HCT116 (cell line): Measurements from ENCODE around the gene KLHL22. TPM values are rescaled to one million over a fixed set of nuclear protein-coding genes. Genes with fewer than 3 reads are reported as not detected.

Source experiments
- ATAC-seq: fragments of 200-7000 bp; cut with Tn5 transposase; 2 replicates; pipeline ENCODE4 v1.9.1; 2020; ENCODE audit warnings: mild to moderate bottlenecking, moderate library complexity
- BruUV-seq: library from RNA; stranded (reverse); fragments of 400-500 nt; replicated peaks from 2 replicates; lab custom pipeline; 2021; lab: Mats Ljungman, UMichigan
- CTCF ChIA-PET: fragments of 300-600 bp; sonication (Branson Sonifier 250); formaldehyde crosslinking; loops from one replicate; lab custom pipeline; 2021; ENCODE audit warnings: antibody characterized with exemption; lab: Charles Lee
- POLR2A ChIA-PET: fragments of 300-600, 350-600 bp; sonication (Branson Sonifier 250); formaldehyde crosslinking; loops from one replicate; lab custom pipeline; 2021; ENCODE audit warnings: antibody characterized with exemption; lab: Charles Lee
- RAD21 ChIA-PET, 2 experiments: fragments of 300-600 bp; sonication (Branson Sonifier 250); formaldehyde crosslinking; loops; one replicate each; lab custom pipeline; 2023; ENCODE audit warnings: low total read pairs in 2 of 2; ENCODE audit not compliant: uncharacterized antibody in 2 of 2, unreplicated experiment in 2 of 2, low non-redundant PET in 1 of 2; lab: Charles Lee
- DNase-seq: peaks from one replicate; pipeline ENCODE4 v3.0.0-alpha.2; 2010; ENCODE audit warnings: low read depth, low spot score
- H2AFZ ChIP-seq: fragments of 200-600 bp; shearing (Covaris generic), sonication (generic); 2 replicates; pipeline ENCODE4 v1.6.1; 2017; ENCODE audit warnings: low read depth, mixed run types, mixed read lengths, antibody characterized with exemption, low read length; ENCODE audit not compliant: poor library complexity, severe bottlenecking
- H3K27ac ChIP-seq: 2 replicates; pipeline ENCODE4 v1.5.1; 2012; ENCODE audit warnings: low read depth, low read length
- H3K27me3 ChIP-seq: fragments of 200-600 bp; sonication (generic); 2 replicates; pipeline ENCODE4 v1.6.1; 2016; ENCODE audit warnings: mixed run types, low read length, mixed read lengths; ENCODE audit not compliant: insufficient read depth
- H3K36me3 ChIP-seq, 2 experiments: fragments of 200-500 bp in 1 of 2; fragments of 200-600 bp in 1 of 2; sonication (Bioruptor generic) in 1 of 2; sonication (generic) in 1 of 2; 2 replicates each; pipeline versions ENCODE4 v1.5.1 to v1.6.1; 2014 to 2016; ENCODE audit warnings: low read length in 2 of 2, inconsistent platforms in 1 of 2, mixed read lengths in 1 of 2, mixed run types in 1 of 2; ENCODE audit not compliant: insufficient read depth in 2 of 2, control insufficient read depth in 1 of 2
- H3K4me1 ChIP-seq, 2 experiments: fragments of 200-600 bp in 1 of 2; sonication (generic) in 1 of 2; 2 replicates each; pipeline versions ENCODE4 v1.5.1 to v1.6.1; 2012 to 2017; ENCODE audit warnings: low read length in 2 of 2, inconsistent platforms in 1 of 2, mild to moderate bottlenecking in 1 of 2, mixed read lengths in 1 of 2, mixed run types in 1 of 2, moderate library complexity in 1 of 2; ENCODE audit not compliant: insufficient read depth in 2 of 2, control insufficient read depth in 1 of 2
- H3K4me2 ChIP-seq: fragments of 200-600 bp; sonication (generic); 2 replicates; pipeline ENCODE4 v1.6.1; 2017; ENCODE audit warnings: mixed run types, low read length, mixed read lengths
- H3K4me3 ChIP-seq, 2 experiments: fragments of 200-600 bp in 1 of 2; sonication (generic) in 1 of 2; replicated peaks in 1 of 2; 2 replicates each; pipeline ENCODE4 v1.5.1; 2011 to 2016; ENCODE audit warnings: low read length in 2 of 2, control low read depth in 1 of 2, low read depth in 1 of 2, mild to moderate bottlenecking in 1 of 2, mixed read lengths in 1 of 2, mixed run types in 1 of 2
- H3K79me2 ChIP-seq: fragments of 200-600 bp; sonication (generic); 2 replicates; pipeline ENCODE4 v1.6.1; 2017; ENCODE audit warnings: mild to moderate bottlenecking, mixed run types, low read length, moderate library complexity, mixed read lengths; ENCODE audit not compliant: insufficient read depth
- H3K9ac ChIP-seq: fragments of 200-600 bp; sonication (generic); 2 replicates; pipeline ENCODE4 v1.6.1; 2016; ENCODE audit warnings: low read length, mixed read lengths
- H3K9me2 ChIP-seq: fragments of 200-600 bp; sonication (generic), shearing (Covaris generic); 2 replicates; pipeline ENCODE4 v1.6.1; 2017; ENCODE audit warnings: mixed run types, mild to moderate bottlenecking, moderate library complexity; ENCODE audit not compliant: insufficient read depth
- H3K9me3 ChIP-seq, 2 experiments: fragments of 200-500 bp in 1 of 2; fragments of 200-600 bp in 1 of 2; sonication (Bioruptor generic) in 1 of 2; sonication (generic) in 1 of 2; 2 replicates each; pipeline ENCODE4 v1.6.1; 2014 to 2017; ENCODE audit warnings: low read length in 2 of 2, mixed read lengths in 2 of 2, inconsistent platforms in 1 of 2, low read depth in 1 of 2, mild to moderate bottlenecking in 1 of 2, mixed run types in 1 of 2, moderate library complexity in 1 of 2; ENCODE audit not compliant: control insufficient read depth in 1 of 2, insufficient read depth in 1 of 2
- H4K20me1 ChIP-seq: fragments of 200-600 bp; sonication (generic), shearing (Covaris generic); 2 replicates; pipeline ENCODE4 v1.6.1; 2017; ENCODE audit warnings: mixed run types, mild to moderate bottlenecking, moderate library complexity; ENCODE audit not compliant: insufficient read depth
- CBX3 ChIP-seq: IDR thresholded peaks from 2 replicates; pipeline ENCODE4 v1.6.1; 2012; ENCODE audit warnings: low read depth
- CEBPB ChIP-seq: IDR thresholded peaks from 2 replicates; pipeline ENCODE4 v1.6.1; 2012; ENCODE audit warnings: low read depth
- CTCF ChIP-seq, 3 experiments: fragments of 200-600 bp in 1 of 3; sonication (generic) in 1 of 3; IDR thresholded peaks in 2 of 3; conservative IDR thresholded peaks in 1 of 3; 2 replicates each; pipeline ENCODE4 v1.5.1; 2012 to 2017; ENCODE audit warnings: low read depth in 2 of 3, low read length in 2 of 3, antibody characterized with exemption in 1 of 3, borderline replicate concordance in 1 of 3, control low read depth in 1 of 3, mild to moderate bottlenecking in 1 of 3, mixed read lengths in 1 of 3, mixed run types in 1 of 3, moderate library complexity in 1 of 3; ENCODE audit not compliant: insufficient read depth in 1 of 3
- ELF1 ChIP-seq: IDR thresholded peaks from 2 replicates; pipeline ENCODE4 v1.6.1; 2012; ENCODE audit warnings: low read depth, borderline replicate concordance
- EZH2 ChIP-seq: fragments of 200-600 bp; sonication (generic); IDR thresholded peaks from 2 replicates; pipeline ENCODE4 v1.6.1; 2017; ENCODE audit warnings: antibody characterized with exemption, mixed run types
- REST ChIP-seq: IDR thresholded peaks from 2 replicates; pipeline ENCODE4 v1.6.1; 2012; ENCODE audit warnings: low read depth
- SIN3A ChIP-seq: IDR thresholded peaks from 2 replicates; pipeline ENCODE4 v1.6.1; 2012; ENCODE audit warnings: low read depth
- SRF ChIP-seq: IDR thresholded peaks from 2 replicates; pipeline ENCODE4 v1.6.1; 2012; ENCODE audit warnings: low read depth
- TCF7L2 ChIP-seq: IDR thresholded peaks from 2 replicates; pipeline ENCODE4 v1.7.0; 2011; ENCODE audit warnings: borderline replicate concordance, inconsistent platforms; ENCODE audit not compliant: insufficient read depth, insufficient read length; ENCODE audit errors: extremely low read depth
- ZBTB33 ChIP-seq: IDR thresholded peaks from 2 replicates; pipeline ENCODE4 v1.6.1; 2011; ENCODE audit warnings: mild to moderate bottlenecking, low read length, moderate library complexity; ENCODE audit not compliant: insufficient replicate concordance; ENCODE audit errors: extremely low read depth
- ZFX ChIP-seq: fragments of 450-650 bp; IDR thresholded peaks from 2 replicates; pipeline ENCODE4 v1.6.1; 2017
- intact Hi-C: fragments of 100-400 bp; cut with micrococcal nuclease; formaldehyde crosslinking; loops from 2 replicates; pipeline ENCODE4 v1.10.0; 2022
- total RNA-seq: library from RNA; stranded (reverse); gene quantifications from one replicate; pipeline ENCODE4 v1.2.1, GENCODE V29; 2021; ENCODE audit not compliant: unreplicated experiment
- TF ChIP-seq, protein P1 (sequence below): IDR thresholded peaks from 2 replicates; pipeline ENCODE4 v1.6.1; 2012
- TF ChIP-seq, protein P2 (sequence below): IDR thresholded peaks from 2 replicates; pipeline ENCODE4 v1.6.1; 2012

The KLHL22 gene
- total RNA-seq, 1 experiment from 2014 or later: 16.4 TPM

- TF ChIP-seq, protein P1, sequence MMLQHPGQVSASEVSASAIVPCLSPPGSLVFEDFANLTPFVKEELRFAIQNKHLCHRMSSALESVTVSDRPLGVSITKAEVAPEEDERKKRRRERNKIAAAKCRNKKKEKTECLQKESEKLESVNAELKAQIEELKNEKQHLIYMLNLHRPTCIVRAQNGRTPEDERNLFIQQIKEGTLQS: no peak
- TF ChIP-seq ZFX (no peak), SIN3A (no peak), ZBTB33 (no peak), SRF (no peak), CTCF (IDR thresholded peaks at IDR 0.05 in 2 of 3, conservative IDR thresholded peaks at IDR 0.05 in 1 of 3; ENCODE audit: borderline replicate concordance in 1 of 3, insufficient read depth in 1 of 3, low read depth in 2 of 3, low read length in 2 of 3) (no peak), EZH2 (no peak), CBX3 (no peak), ELF1 (no peak), REST (no peak), TCF7L2 (no peak), CEBPB (no peak)
- TF ChIP-seq, protein P2, sequence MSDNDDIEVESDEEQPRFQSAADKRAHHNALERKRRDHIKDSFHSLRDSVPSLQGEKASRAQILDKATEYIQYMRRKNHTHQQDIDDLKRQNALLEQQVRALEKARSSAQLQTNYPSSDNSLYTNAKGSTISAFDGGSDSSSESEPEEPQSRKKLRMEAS: no peak
- ChIA-PET POLR2A (no interaction called here), CTCF (interaction anchor here (0.7 kb wide), 1 partner anchor 13 kb away, joined by 3 read pairs; no protein-coding TSS in a partner anchor), RAD21 (no interaction called here)
- Histone ChIP-seq H3K9ac (no peak overlapping the region; the same call in 1 of the 2 replicates), H4K20me1 (no peaks in the 10 kb centered on the region; the same call in 1 of the 2 replicates), H3K36me3 (peaks cover 12 to 15% of the 10 kb centered on the region in 2 experiments; a peak in 2 of 4 replicates), H2AFZ (no peak overlapping the region), H3K9me3 (no peaks in the 10 kb centered on the region), H3K79me2 (peaks cover 96% of the 10 kb centered on the region), H3K4me2 (0 out of 2 replicates have a peak overlapping the region, but pooled peaks have one; percentile 2), H3K4me3 (no peak overlapping the region), H3K27ac (no peak overlapping the region), H3K4me1 (peaks cover 16 to 45% of the 10 kb centered on the region in 2 experiments), H3K27me3 (no peaks in the 10 kb centered on the region), H3K9me2 (no peaks in the 10 kb centered on the region)
- intact Hi-C loops: no loop called here
- DNase-seq: no peak
- BruUV-seq: no TSS peak
- no peak for ATAC-seq
Measured at GRCh38 chr22:20523086-20523983, 27.7 kb upstream of the KLHL22 start.
